Placental pericyte (primary cell): ENCODE results near the gene ZNF221. TPM values are rescaled to one million over a fixed set of nuclear protein-coding genes. Genes with fewer than 3 reads are reported as not detected.

Experiments used
- small RNA-seq: library from RNA; depleted of rRNA; stranded (forward); fragments of <200 nt; gene quantifications from one replicate; pipeline ENCODE3, GENCODE V24; 2012; ENCODE audit warnings: low replicate concordance
- total RNA-seq: library from RNA; depleted of rRNA; stranded (reverse); fragments of >200 nt; gene quantifications from 2 replicates; pipeline ENCODE4 v1.2.3, GENCODE V29; 2012

ZNF221 gene
- 5.3 and 7.9 TPM in 2 replicates for total RNA-seq

GRCh38 chr19:43950834-43951645 lies at the start of gene ZNF221:
Gene ZNF221 (plus strand): TSS chr19:43951228. CDS start chr19:43962727, 11,499 bp downstream.

GRCh38 chr19:43934985-43935708 lies 15.9 kb upstream of the ZNF221 start, which contains the start of gene ZNF45:
Gene ZNF45 (minus strand): TSS chr19:43935282. CDS start chr19:43922185, 13,097 bp downstream.

GRCh38 chr19:43983912-43984686 lies 33.1 kb downstream of the ZNF221 start, which contains the start of gene ZNF155:
Gene ZNF155 (plus strand): TSS chr19:43984188. CDS start chr19:43988544, 4,356 bp downstream.

GRCh38 chr19:44002566-44003460 lies 51.8 kb downstream of the ZNF221 start, which contains the start of gene ZNF230:
Gene ZNF230 (plus strand): TSS chr19:44002957. CDS start chr19:44007079, 4,122 bp downstream.

Small RNAs within 50 kb of the gene (small RNA-seq; reads per million reads assigned to genes)
- gene AC006213.5, result not detected

Other genes with a start within 250 kb of the ZNF221 start
- not detected in 2 replicates for gene IRGC, start 235.2 kb upstream of the ZNF221 start, total RNA-seq
- gene SMG9, start 196.3 kb upstream of the ZNF221 start, total RNA-seq, result 16.6 and 19.3 TPM in 2 replicates
- 1.9 TPM in 1 of 2 replicates, not detected in the other for gene KCNN4, start 170.3 kb upstream of the ZNF221 start, total RNA-seq
- gene LYPD5, start 148.8 kb upstream of the ZNF221 start, total RNA-seq, result under 0.01 TPM in 1 of 2 replicates, not detected in the other
- 6.6 and 12.5 TPM in 2 replicates for gene ZNF283, start 123.9 kb upstream of the ZNF221 start, total RNA-seq
- gene ZNF404, start 67.3 kb upstream of the ZNF221 start, total RNA-seq, result 0.66 and 0.72 TPM in 2 replicates
- 12.5 and 16.5 TPM in 2 replicates for gene ZNF45, start 15.9 kb upstream of the ZNF221 start, total RNA-seq
- gene ZNF155, start 33.0 kb downstream of the ZNF221 start, total RNA-seq, result 5.5 and 6.9 TPM in 2 replicates
- gene ZNF230, start 51.7 kb downstream of the ZNF221 start, total RNA-seq, result 3.5 and 3.9 TPM in 2 replicates
- 5.2 and 8.1 TPM in 2 replicates for gene ZNF222, start 74.2 kb downstream of the ZNF221 start, total RNA-seq
- 4.2 and 6.8 TPM in 2 replicates for gene ZNF223, start 100.8 kb downstream of the ZNF221 start, total RNA-seq
- 1.5 and 3.1 TPM in 2 replicates for gene ZNF284, start 120.9 kb downstream of the ZNF221 start, total RNA-seq
- 15.5 and 22.6 TPM in 2 replicates for gene ZNF224, start 143.1 kb downstream of the ZNF221 start, total RNA-seq
- 4.0 and 4.6 TPM in 2 replicates for gene ZNF225, start 162.2 kb downstream of the ZNF221 start, total RNA-seq
- 4.6 and 10.2 TPM in 2 replicates for gene ZNF234, start 190.3 kb downstream of the ZNF221 start, total RNA-seq
- gene ZNF226, start 213.9 kb downstream of the ZNF221 start, total RNA-seq, result 13.8 and 14.7 TPM in 2 replicates